Activated CD4-positive, alpha-beta T cell treated with anti-CD3 and anti-CD28 coated beads, Interleukin-2, amount 50 U/mL, for 48 hours (primary cell): ENCODE measurements around the gene ARSJ.
A peak's percentile ranks its signal among the peaks of the same experiment; 100 is the strongest.

Experiments used
- DNase-seq, 2 experiments: peaks; one replicate each; pipeline ENCODE4 v3.0.0-alpha.2; 2020

The ARSJ gene

DNA sequence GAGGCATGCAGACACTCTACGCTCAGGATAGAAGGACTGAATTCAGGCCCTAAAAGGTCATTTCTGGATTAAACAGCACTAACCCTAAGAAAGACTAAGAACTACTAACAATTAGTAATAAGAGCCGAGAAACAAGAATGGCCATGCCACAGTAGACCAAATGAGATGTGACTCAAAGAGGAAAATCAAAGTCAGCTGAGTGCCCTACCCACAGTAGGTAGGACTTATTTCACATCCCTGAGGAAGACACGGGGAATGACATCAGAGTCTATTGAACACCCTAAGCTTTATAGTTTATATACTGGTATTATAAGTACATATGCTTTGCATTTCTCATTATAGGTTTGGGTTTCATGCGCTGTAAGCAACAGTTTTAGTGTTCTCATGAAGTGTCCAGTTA, 2.7 kb upstream of the ARSJ start:
- no peak for DNase-seq

DNA sequence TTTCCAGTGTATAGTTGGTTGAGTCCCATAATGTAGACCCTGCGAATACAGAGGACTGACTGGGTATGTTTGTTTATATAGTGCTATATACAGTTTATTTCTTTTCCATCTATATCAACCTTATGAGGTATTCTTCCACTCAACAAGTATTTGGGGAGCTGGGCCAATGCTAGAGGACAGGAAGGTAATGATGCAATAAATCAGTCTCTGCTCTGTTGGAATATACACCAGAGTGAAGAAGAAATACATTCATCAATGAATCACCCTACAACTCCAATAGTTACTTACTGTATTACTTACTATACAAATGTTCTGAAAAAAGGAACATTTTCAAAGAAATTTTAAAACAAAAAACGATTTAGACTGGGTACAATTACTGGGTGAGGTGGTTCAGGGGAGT, 2.1 kb upstream of the ARSJ start:
- no peak for DNase-seq

DNA sequence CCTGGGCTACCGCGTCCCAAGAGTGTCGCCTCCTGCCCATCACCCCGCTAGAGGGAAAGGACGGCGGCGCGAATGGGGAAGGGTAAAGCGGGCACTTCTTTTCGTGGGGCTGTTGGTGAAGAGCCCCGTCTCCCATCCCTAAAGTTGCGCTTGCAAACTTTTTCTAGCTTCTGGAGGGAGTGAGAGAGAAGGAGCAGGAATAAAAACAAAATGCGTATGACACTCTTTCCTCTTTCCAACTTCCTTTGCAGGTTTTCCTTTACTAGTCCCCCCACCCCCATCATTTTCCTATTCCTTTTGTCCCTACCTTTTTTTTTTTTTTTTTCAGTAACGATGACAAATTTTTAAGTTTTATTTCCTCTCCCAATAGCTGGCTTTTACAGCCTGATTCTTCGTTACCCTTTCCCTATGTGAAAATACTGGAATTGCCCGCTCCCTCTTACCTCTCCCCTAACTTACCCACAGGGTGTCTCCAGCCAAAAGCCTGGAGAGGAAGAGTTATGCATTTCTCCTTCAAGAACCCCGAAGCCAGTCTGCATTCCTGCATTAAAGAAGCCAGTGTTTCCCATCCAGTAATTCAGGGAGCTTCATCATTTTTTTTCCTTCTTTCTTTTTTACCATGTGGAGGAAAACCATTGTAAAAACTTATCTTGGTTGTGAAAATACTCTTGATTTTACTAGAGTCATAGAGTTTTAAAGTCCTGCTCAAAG, 613 bp upstream of the ARSJ start:
- DNase-seq, result peak in 1 of 2 experiments; percentile 5

DNA sequence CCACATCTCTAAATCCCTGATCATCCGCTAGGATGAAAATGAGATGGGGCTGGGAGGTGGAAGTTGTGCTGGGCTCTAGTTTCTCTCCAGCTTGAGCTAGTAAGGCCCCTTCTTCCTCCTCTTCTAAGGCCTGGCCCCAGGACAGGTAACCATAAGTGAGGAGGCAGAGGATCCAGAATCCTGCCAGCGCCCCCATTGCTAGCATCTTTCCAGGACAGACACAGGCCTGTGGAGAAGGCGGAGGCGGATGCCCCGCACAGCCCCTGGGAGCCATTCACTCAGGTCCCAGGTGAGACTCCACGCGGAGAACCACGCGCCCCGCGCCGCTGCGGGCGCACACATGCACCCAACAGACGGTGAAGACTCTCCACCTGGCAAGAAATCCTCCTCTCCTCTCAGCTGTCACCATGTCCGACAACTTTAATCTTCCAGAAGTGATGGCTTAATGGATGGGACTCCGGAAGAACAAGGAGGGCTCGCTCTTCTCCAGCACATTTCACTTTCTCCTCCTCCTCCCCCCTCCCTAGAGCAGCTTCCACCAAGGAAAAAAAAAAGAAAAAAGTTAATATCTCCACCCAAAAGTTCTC, 793 bp downstream of the ARSJ start:
- no peak for DNase-seq

DNA sequence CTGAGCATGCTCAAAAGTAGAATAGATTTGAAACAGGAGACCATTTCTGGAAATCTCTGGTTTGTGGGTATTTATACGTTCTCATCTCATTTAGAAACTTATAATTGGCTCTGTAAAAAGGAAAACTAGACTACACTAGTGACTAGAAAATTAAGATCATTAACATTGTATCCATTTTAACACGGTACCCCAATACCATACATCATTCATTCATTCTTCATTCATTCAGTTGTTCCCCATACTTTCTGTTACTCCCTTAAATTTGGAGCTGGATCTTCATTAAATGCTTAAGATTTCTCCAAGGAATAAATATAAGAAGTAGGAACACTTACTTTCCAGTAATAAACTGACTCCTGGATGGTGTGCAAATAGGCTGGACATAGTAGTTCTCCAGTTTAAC, 1.3 kb downstream of the ARSJ start:
- no peak for DNase-seq

DNA sequence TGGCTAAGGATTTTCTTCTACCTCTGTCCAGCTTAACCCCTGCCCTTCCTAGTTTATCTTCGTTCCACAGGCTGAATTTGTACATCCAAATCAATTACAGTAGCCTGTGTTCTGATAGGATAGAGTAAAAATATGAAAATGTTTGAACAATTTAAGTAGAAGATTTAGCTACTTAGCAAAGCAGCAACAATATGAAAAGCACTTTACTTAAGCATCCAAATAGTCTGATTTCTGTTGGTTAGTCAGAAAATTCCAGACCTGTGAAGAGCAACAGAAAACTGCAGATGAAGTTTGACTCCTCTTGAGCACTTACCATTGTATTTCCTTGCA, 2.0 kb downstream of the ARSJ start:
- no peak for DNase-seq

DNA sequence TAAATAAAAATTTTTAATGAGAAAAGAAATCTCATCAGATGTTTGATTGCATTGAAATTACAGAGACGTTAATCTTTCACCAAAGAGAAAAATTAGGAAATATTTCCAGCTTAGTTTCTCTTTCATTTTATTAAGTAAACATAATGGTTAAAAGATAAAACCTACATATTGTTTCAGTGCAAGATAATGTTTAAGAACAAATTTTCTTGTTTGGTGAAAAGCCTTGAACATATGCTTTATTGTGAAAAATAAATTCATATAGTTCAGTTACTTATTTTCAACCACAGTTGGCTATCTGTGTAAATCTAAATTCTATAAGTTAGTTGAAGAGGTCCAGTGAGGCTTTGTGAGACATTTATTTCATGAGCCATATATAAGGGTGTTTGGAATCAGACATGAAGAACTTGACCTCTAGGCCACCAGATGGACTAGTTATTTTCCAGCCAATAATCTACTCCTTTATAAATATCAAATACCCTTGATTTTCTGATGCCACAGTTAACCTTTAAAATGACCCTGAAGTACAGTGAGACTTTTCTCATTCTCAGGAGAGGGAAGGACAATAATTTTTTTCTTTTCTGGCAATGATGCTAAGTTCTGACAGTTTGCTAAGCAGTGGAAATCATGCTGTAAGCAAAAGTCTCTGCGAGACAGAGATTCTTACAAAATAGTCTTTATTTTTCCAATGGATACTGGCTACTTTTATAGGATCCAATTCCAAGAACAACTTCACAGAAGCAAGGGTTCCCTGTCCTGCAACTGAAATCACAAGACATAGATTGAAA, 2.5 kb downstream of the ARSJ start:
- no peak for DNase-seq

DNA sequence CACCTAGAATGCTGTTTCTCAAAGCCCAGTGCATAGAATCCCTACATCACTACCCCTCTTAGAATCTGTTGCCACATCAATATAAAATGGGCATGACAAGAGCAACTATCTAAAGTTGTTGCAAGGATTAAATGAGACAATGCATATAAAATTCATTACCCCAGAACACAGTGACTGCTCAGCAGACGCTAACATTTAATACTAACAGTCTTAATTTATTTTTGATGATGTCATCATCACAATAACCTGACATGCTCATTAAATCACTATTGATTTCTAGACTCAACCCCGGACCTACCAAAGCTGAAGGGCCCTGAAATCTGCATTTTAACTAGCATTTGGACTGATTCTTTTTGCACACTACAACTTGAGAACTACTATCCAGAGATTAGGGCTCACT, 3.9 kb downstream of the ARSJ start:
- DNase-seq, result no peak

DNA sequence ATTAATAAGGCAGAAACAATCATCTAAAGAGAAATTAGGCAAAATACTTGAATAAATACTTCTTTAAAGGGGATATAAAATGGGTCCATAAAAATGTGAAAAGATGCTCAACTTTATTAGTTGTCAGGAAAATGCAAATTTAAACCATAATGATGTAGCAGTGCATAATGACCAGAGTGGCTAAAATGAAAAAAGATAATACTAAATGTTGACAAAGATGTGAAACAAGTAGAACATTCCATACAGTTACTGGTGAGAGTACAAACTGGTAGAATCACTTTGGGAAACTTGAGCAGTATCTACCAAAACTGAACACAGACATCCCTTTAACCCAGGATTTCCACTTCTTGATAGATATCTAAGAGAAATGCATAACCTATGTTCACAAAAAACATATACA, 5.0 kb downstream of the ARSJ start:
- DNase-seq, result no peak

DNA sequence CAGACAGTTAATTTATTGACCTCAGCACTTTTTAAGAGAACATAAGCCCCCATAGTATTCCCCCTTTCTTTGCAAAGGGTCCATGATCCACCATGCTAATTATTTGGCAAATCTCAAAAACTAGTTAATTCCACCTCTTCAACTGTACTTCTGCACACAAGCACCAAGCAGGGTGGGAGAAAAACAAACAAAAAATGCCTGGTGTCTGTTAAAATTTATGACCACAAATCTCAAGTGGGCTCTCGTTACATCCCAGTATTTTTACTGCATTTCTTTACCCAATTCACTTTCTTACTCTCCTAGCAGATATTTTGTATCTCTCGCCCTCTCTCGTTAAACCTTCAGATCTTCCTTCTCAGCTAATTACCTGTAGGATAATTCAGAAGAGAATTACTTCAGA, 6.1 kb downstream of the ARSJ start:
- no peak for DNase-seq

DNA sequence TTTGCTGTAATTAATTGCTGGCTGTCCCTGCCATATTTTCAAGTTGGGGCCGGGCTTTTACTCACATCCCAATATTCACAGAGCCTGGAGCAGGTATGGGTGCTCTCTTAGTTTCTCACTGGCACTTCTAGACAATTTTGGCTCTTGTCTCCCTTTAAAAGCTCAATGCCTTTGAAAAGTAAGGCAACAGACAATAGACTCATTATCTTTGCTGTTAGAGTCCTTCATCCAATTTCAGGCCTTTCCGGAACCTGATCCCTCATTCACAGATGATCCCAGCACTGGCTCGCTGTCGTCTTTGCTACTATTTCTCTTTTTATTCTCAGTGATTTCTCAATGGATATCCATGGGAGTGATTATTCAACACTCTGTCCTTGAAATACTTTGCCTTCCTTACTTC, 6.7 kb downstream of the ARSJ start:
- DNase-seq, result no peak

DNA sequence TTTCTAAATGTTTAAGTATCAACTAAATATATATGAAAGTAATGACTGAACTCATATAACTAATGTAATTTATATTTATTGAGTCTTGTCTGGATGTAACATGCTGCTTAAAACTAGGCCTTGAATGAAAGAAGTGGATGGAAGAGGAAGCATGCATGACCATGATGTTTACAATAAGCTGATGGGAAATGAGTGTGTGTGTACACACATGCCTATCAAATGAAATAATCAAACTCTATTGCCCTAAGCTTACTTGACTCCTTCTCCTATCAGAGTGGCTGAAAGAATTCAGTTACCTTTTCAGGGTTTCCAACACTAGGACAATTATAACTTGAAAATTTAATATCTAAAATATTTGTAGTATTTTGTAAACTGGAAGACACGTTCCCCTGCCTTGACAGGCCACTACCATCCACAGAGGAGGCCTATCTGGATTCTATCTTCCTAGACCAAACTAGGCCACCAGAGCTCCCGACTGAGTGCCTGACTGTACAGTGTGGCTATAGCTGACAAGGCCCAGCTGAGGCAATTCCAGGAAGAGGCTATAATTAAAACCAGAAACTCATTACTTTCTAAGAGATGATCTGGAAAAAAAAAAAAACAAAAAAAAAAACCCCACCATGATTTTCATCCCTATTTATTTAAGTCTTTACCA, 7.6 kb downstream of the ARSJ start:
- no peak for DNase-seq

DNA sequence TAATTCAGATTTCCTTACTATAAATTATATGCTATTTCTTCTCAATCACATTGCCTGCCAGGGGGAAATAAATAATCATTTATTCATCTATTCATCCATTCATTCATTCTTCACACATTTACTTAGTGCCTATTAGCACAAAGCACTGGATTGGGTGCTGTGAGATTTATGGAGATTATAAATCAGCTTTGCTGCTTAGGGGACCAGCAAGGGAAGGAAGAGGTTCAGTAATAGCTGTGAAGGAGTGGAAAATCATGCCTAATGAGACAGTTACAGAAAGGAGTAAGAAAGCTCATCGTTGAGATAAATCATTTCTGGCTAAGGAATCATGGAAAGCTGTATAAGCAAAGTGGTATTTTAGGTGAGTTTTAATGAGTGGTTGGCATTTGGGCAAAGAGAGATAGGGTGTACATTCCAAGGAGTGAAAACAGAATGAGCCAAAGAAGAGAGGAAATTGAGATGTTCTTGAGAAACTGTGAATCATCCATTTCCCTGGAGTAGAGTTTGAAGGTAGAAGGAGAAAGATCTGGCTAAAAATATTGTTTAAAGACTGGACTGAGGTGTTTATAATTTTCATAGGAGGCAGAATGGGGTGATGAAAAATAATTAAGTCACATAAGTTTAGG, 9.6 kb downstream of the ARSJ start:
- no peak for DNase-seq

DNA sequence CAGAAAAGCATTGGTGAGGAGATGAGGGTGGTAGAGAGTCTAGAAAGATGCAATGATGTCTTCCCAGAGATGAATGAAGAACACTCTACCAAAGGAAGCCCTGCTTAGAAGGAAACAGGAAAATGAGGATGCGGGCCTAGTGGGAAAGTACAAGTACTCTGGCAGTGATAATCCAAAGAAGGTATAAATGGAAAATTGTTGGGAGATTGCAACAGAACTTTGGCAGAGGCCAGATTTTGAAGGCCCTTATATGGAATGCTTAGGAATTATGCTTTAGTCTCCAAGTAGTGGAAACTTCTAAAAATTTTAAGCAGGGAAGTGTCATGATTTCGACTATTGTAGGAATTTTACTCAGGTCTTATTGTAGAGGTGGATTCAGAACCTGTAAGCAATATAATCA, 11.0 kb downstream of the ARSJ start:
- DNase-seq, result no peak

DNA sequence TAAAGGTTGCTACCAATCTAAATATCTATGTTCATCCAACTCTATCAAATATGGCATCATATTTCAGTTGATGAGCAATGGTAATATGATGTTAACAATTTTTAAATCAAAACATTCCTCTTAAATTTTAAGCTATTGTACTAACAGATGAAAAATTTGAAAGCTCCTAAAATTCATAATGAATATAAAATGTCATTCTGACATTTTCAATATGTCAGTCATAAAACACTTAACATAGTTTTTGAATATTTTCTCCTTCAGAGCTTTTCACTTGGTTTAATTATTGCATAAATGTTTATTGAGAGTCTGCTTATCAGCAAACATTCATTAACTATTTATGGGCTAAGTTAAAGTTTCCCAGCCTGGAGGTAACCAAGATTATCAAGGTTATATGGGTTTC, 11.8 kb downstream of the ARSJ start:
- DNase-seq, result no peak

DNA sequence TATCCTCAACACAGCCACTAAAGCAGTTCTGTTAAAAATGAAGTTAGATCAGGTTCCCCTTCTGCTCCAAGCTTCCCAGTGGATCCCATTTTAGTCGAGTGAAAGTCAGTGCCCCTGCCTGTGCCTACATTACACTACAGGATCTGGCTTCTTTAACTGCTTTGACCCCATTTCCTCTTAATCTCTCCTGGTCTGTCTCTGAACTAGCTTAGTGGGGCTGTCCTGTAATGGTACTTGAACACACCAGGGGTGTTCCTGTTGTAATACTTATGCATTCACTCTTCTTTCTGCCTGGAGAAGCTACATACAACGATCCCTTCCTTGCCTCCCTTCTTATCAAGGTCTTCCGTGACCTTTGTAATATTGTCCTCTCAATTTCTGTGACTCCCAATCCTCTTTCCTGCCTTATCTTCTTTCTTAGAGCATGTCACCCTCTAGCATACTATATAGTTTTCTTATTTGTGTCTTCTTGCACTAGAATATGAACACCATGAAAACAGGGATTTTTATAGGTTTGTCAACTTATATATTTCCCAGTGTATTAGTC, 16.7 kb downstream of the ARSJ start:
- no peak for DNase-seq

DNA sequence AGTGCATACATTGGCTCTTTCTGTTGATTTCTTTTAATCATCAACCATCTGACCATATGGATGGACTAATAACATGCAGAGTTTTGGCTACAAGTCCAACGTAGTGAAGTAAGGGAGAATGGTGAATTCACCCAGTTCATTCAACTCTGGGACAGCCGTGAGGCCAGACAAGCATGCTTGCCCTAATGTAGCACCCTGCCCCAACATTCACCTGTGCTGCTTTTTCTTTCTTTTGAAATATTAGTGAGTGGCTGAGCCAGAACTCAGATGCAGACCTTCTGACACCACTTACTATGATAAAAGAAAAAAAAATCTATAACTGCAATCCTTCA, 17.5 kb downstream of the ARSJ start:
- no peak for DNase-seq

DNA sequence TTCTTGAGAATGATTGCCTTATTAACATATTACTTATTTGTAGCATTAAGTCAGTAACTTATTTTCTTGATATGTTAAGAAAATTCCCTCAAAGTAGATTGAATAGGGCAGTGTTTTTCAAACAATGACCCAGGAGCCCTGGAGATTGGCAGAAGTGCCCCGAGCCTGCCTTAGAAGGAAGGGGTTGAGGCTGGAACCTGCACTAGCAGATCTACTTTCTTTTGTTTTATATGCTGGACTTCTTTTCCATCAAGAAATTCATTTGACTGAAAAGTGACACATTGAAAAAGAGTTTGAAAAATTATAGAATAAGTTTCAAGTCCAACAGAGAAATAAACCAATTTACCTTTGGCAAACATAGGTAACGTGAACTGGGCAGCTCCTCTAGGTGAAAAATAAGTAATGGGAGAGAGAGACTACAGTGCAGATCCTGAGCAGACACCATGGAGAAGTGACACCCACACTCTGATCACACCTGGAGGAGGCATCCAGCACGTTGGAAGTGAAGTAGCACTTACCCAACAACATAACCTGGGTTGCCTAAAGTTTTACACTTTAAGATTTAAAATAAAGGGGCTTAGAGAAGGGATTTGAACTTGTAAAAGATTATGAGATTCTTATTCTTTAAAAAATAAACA, 18.6 kb downstream of the ARSJ start:
- DNase-seq, result no peak

DNA sequence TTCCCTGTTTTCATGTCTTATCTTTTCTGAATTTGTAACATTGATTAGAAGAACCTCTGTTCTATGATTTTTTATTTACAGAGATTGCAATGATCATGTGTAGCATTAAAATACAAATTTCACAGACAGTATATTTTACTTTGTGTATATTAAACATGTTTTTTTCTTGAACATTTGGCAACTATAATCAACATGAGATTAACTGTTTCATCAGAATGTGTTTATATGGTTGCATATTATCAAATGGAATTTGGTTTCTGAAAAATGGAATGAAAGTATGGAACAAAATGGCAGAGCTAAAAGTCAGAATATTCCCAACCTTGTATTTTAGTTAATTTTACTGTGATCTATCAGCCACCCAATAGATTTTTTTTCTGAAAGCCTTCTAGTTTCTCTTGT, 19.9 kb downstream of the ARSJ start:
- no peak for DNase-seq

DNA sequence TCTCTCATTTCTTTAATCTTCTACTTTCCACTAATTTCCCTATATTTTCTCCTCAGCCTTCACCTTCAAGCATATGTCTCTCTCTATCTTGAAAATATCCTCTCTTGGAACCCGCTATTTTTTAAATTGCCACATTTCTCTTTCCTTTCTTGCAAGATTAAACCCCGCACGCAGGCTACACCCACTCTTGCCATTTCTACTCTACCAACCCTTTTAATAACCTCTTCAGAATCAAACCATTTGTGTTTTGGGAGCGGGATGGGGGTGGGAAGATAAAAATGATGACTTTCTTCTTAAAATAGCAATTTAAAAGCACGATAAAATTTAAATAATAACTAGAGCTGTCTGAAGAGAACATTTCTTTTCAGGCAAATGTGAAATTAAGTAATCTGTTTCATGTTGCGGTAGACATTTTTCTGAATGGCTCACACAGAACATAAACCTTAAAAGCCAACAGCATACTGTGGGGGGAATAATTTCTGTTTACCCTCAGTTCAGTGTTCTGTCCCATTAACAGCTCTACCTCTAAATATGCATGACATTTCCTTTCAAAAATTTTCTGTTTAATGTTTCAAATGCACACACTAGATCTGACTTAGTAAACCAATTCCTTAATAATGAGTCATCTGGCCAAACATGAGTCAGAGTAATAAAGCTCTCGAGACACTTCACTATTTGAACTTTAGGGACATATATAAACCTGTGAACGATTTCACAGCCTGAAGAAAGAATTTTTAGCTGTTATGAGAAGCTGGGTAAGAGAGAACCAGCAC, 20.5 kb downstream of the ARSJ start:
- no peak for DNase-seq

DNA sequence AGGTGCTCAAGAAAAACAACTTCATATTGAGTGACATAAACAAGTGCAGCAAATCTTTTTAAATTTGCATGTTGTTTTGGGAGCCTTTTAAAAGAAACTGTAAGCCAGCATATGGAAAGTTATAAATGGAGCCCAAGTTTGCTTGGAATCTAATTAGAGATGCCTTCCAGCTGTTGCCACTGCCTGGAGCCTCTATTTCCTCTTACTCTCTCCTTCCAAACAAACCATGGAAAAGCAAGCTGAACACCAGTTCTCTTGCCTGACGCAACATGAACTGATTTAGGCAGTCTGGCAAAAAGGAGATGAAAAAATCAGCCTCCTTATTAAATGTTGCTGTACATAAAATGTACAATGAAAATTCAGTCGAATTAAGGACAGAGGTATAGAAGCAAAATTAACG, 21.5 kb downstream of the ARSJ start:
- no peak for DNase-seq

DNA sequence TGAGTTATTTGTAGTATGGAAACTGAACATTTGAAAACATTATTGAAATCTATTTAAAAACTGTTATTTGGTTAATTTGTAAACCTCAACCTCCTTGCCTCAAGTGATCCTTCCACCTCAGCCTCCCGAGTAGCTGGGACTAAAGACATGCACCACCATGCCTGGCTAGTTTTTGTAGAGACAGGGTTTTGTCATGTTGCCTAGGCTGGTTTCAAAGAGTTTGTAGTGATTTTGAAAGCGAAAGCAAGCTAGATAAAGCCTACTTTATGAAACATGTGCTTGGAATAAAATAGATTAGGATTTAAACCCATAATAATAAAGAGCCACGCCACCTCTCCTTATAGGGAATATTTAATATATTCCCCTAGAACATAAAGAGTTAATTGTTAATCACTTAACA, 23.5 kb downstream of the ARSJ start:
- no peak for DNase-seq
